Psoas muscle (tissue), 8 donors: Measurements from ENCODE around the gene AARS1. TPM values are rescaled to one million over a fixed set of nuclear protein-coding genes. Genes with fewer than 3 reads are reported as not detected.
"Not testable (repeated sequence)": the region's sequence is repeated elsewhere in the genome, so short reads cannot be mapped to it uniquely, and the experiment has no call there.

Experiments used
- ATAC-seq, 4 donors: fragments of 200-7000 bp; cut with Tn5 transposase; one replicate each; pipeline ENCODE4 v1.9.1; 2020; ENCODE audit warnings: moderate library complexity in 3 of 4, mild to moderate bottlenecking in 2 of 4
- DNase-seq, 2 donors: peaks; one replicate each; pipeline ENCODE4 v3.0.0-alpha.2; 2020
- H3K27ac ChIP-seq: fragments of 200-600 bp; one replicate; pipeline ENCODE4 v1.8.0; 2022
- H3K27me3 ChIP-seq, 3 donors: fragments of 200-600 bp in 1 of 3; one replicate each; pipeline versions ENCODE4 v1.6.1 to v1.8.0; 2013 to 2022; ENCODE audit warnings: low read length in 2 of 3, mild to moderate bottlenecking in 2 of 3, moderate library complexity in 1 of 3; ENCODE audit not compliant: insufficient read depth in 3 of 3
- H3K36me3 ChIP-seq, 2 donors: fragments of 200-600 bp in 1 of 2; one replicate each; pipeline versions ENCODE4 v1.6.1 to v1.8.0; 2013 to 2022; ENCODE audit warnings: low read depth in 1 of 2, mild to moderate bottlenecking in 1 of 2, moderate library complexity in 1 of 2; ENCODE audit not compliant: insufficient read depth in 1 of 2
- H3K4me1 ChIP-seq: fragments of 200-600 bp; one replicate; pipeline ENCODE4 v1.8.0; 2022
- H3K4me3 ChIP-seq: fragments of 200-600 bp; one replicate; pipeline ENCODE4 v1.8.0; 2022; ENCODE audit warnings: mild to moderate bottlenecking
- H3K9me3 ChIP-seq: fragments of 200-600 bp; one replicate; pipeline ENCODE4 v1.8.0; 2022
- WGBS, 3 donors: extraction: QIAGEN DNeasy Blood & Tissue Kit; methylation state at CpG; one replicate each; pipeline versions ENCODE4 v1.1.6 to v1.1.7; 2013; 5-methylcytosine and 5-hydroxymethylcytosine counted together
- intact Hi-C, 2 donors: fragments of 100-400 bp; cut with DNase I; formaldehyde crosslinking; loops; one replicate each; pipeline versions ENCODE4 v1.11.0 to v1.14.2; 2022
- polyA plus RNA-seq, 3 donors: library from polyadenylated mRNA; stranded (reverse); fragments of 200-250 nt; gene quantifications; one replicate each; pipeline ENCODE4 v1.2.3, GENCODE V29; 2013
- total RNA-seq, 4 donors: library from RNA; stranded (reverse); fragmentation: NEBNext Ultra II Directional in 2 of 4; extraction: Animal tissue kit (Norgen Biotek cat#: 25700) in 2 of 4; gene quantifications; one replicate each; pipeline versions ENCODE4 v1.2.1 to v1.2.4, GENCODE V29; 2021 to 2023
- TF ChIP-seq, protein P1 (sequence below): fragments of 200-600 bp; IDR thresholded peaks from one replicate; pipeline ENCODE4 v1.8.0; 2022; ENCODE audit warnings: antibody characterized with exemption
- donor health status: healthy with polysubstance abuse.
- donor health status: DM: no; HTN: no; CAD: no; lungs with moderate emphysema.
- donor health status: Bipolar disorder and iron deficiency.
- donor health status: healthy.
- donor health status: DM: yes; HTN: yes; CAD: no.
- donor health status: DM: no; HTN: no; CAD: no.
- donor health status: DM: no; HTN: no; CAD: no.
- donor health status: DM: yes; HTN: yes; CAD: no.

AARS1 gene
- total and polyA plus RNA-seq, 7 donors = 37.4 to 86.3 (median 63.9) TPM

GRCh38 chr16:70295634-70296033 is 6.3 kb upstream of the AARS1 start:
- peaks cover 8% of the 10 kb centered on the region for H3K4me1 ChIP-seq
- ATAC-seq (no peak), DNase-seq (no peak)
- TF ChIP-seq, protein P1, sequence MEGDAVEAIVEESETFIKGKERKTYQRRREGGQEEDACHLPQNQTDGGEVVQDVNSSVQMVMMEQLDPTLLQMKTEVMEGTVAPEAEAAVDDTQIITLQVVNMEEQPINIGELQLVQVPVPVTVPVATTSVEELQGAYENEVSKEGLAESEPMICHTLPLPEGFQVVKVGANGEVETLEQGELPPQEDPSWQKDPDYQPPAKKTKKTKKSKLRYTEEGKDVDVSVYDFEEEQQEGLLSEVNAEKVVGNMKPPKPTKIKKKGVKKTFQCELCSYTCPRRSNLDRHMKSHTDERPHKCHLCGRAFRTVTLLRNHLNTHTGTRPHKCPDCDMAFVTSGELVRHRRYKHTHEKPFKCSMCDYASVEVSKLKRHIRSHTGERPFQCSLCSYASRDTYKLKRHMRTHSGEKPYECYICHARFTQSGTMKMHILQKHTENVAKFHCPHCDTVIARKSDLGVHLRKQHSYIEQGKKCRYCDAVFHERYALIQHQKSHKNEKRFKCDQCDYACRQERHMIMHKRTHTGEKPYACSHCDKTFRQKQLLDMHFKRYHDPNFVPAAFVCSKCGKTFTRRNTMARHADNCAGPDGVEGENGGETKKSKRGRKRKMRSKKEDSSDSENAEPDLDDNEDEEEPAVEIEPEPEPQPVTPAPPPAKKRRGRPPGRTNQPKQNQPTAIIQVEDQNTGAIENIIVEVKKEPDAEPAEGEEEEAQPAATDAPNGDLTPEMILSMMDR = no peak
- intact Hi-C loops = no loop called here
- no peaks in the 10 kb centered on the region for H3K36me3 ChIP-seq
- H3K4me3 ChIP-seq = no peak overlapping the region
- H3K27ac ChIP-seq = no peak overlapping the region
- H3K9me3 ChIP-seq = peaks cover 1% of the 10 kb centered on the region
- no peaks in the 10 kb centered on the region for H3K27me3 ChIP-seq

GRCh38 chr16:70294385-70295025 is 5.2 kb upstream of the AARS1 start:
- ATAC-seq = no peak
- Histone ChIP-seq H3K36me3 (no peaks in the 10 kb centered on the region), H3K27ac (no peak overlapping the region), H3K4me1 (peaks cover 4% of the 10 kb centered on the region), H3K9me3 (no peaks in the 10 kb centered on the region), H3K27me3 (no peaks in the 10 kb centered on the region), H3K4me3 (no peak overlapping the region)
- no peak for DNase-seq
- TF ChIP-seq, protein P1 = no peak
- intact Hi-C loops = no loop called here
- 91 to 94% (median 91%) methylated on average over 28 of the region's 28 CpGs for WGBS, 3 donors

GRCh38 chr16:70292148-70292547 is 2.8 kb upstream of the AARS1 start:
- WGBS, 3 donors = 93 to 95% (median 95%) methylated on average over 11 of the region's 11 CpGs
- H3K4me1 ChIP-seq, DNase-seq, intact Hi-C loops, H3K36me3 ChIP-seq, ATAC-seq, H3K27me3 ChIP-seq, H3K27ac ChIP-seq, H3K9me3 ChIP-seq, H3K4me3 ChIP-seq: not testable (repeated sequence)

- DNase-seq = no peak
- intact Hi-C loops = no loop called here
- Histone ChIP-seq H3K27me3 (no peaks in the 10 kb centered on the region), H3K27ac (no peak overlapping the region), H3K4me3 (no peak overlapping the region), H3K36me3 (peaks cover 0 to 2% of the 10 kb centered on the region in 2 donors), H3K4me1 (no peaks in the 10 kb centered on the region), H3K9me3 (no peaks in the 10 kb centered on the region)
- TF ChIP-seq, protein P1 = no peak
- no peak for ATAC-seq
Measured at GRCh38 chr16:70290949-70291519, 1.7 kb upstream of the AARS1 start.

GRCh38 chr16:70287304-70287971 is 1.9 kb downstream of the AARS1 start:
- Histone ChIP-seq H3K4me3 (peak overlapping the region; percentile 88), H3K36me3 (peaks cover 4 to 36% of the 10 kb centered on the region in 2 donors)
- H3K9me3 ChIP-seq, H3K27ac ChIP-seq, ATAC-seq, DNase-seq, H3K27me3 ChIP-seq, intact Hi-C loops, H3K4me1 ChIP-seq: not testable (repeated sequence)
- WGBS, 3 donors = 97 to 98% (median 97%) methylated on average over 17 of the region's 17 CpGs
